Midbrain (tissue), 1 donor: ENCODE data around the gene CLSTN2.

Experiments
- DNase-seq: peaks from one replicate; lab custom pipeline; 2025; lab: John Stamatoyannopoulos, UW

CLSTN2 gene

DNA sequence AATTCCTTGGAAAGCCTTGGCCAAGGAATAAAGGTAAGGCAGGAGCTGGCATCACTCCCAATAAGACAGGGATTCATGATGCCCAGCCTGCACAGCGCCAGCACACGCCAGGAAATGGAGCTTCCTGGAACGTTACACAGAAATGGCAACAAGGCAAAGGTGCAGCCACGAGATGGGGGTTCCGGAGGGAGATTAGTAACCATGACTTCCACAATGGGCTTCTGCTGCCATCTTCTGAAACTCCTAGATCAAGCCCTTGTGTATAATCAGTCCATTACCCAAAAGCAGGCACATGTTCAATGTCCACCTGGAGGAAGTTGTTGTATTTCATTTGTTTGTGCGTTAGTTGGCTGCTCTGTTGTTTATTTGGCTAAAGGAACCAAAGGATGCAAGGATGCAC, 611.7 kb downstream of the CLSTN2 start:
- no peak for DNase-seq

DNA sequence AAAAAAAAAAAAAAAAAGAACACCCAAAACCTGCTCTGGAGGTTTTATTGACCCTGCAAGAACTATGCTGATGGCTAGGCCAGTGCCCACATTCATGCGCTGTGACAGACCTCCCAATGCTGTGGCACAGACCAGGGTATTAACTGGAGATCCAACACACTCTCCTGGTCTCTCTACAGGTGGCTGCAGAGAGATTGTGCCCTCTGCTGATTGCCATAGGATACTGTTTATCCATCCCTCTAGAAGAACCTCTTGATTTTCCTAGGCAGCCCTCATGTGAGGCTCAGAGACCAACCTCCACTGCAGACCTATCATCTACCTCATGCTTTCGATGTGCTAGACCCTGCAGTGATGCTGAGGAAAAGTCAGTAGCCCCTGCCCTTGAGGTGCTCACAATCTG, 617.4 kb downstream of the CLSTN2 start:
- no peak for DNase-seq

DNA sequence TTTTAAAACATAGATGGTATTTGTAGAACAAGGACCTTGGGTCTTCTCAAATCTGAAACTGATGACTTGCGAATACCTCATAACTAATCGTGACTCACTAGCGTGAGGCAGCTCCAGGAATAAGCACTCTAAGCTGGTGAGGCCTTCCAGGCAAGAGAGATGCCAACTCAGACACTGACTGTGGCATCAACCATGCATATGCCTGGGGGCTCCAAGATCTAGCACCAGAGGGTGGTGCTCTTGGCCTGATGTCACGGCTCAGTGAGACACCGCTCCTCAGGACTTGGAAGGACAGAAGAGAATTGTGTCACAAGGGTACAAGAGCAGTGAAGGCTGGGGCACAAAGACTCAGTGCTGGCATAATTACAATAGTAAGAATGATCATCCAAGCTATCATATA, 617.9 kb downstream of the CLSTN2 start:
- DNase-seq: no peak

DNA sequence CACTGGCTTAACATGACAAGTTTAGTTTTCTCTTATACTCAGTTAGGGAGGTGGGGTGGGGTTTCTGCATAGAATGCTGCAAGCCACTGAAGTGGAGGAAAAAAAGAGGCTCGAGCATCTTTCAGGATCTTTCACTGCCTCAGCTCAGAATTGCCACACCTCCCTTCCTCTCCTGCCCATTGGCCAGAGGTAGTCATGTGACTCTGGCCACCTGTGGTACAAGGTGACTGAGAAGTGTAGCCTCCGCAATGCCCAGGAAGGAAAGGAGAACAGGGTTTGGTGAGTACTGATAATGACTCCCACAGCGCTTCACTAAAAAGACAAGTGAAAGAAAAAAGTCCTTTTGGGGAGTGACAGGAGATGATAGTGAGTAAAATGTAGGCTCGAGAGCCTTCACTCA, 618.6 kb downstream of the CLSTN2 start:
- no peak for DNase-seq

DNA sequence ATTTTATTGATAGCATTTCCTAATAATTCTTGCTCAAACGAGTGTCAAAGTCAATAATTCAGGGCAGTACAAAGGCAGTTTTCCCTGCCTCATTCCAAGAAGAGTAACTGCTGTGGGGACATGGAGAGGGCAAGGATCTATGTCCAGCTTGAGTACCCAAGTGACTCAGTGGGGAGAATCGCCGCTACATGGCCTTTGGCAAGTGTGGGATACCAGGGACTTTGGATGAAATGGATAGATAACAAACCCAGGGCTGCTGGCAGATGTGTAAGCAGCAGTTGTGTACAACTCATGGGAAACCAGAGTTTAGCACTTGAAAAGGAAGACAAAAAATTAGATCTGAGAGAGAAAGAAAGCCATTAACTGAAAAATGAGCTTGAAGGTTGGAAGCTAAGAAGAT, 620.7 kb downstream of the CLSTN2 start:
- DNase-seq: no peak

DNA sequence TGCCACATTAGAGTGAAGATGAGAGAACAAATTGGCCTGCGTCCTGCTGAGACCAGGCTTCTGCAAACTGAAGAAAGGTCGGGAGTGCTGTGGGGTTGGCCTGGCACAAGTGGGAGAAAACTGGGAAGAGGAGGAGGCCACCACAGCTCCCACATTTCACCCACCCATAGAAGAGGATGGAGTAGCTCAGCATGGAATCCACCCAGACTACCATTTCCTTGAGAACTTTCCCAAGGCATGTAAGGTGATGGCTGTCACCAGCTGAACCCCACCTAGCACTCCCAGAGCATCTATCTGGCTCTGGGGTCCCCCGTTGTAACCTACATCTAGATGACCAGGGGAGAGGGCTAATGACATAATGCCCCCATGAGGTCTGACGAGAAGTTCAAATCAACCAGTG, 622.5 kb downstream of the CLSTN2 start:
- no peak for DNase-seq

DNA sequence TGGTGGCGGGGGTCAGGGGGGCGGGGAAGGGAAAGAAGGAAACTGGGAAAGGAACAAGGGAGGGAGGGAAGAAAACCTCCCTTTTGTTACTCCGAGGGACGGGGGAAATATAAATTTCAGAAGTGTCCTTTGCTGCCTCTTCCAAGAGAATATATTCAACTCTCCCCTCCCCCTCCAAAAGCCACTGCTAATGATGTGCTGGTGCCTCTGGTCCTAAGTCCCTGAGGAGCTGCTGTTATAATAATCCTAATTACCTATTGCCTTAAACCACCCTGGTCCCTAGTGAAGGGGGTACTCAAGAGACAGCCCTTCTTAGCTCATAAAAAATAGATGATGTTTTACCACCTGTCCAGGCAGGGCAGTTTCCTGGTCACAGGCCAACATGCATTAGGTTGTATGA, 624.6 kb downstream of the CLSTN2 start:
- no peak for DNase-seq

DNA sequence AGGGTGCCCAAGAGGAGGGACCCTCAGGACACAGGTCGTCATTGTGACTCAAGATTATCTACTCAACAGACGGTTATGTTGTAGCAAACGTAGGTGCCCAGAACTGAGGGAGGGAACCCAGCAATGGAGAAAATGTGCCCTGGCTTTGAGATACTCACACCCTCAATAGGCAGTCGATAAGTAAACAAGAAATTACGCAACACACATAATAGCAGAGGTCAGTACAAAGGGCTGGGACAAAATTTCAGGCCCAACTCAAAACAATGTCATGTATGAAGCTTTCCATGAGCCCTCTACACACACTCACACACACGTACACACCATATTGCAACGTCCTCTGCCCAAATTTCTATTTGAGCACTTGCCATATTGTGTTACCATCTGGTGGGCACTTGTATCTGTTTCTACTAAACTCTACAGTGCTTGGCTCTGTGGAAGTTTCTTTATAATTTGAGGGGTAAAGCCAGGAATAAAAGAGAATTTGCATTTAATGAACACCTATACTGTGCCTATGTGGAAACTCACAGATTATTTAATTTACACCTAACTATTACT, 628.3 kb downstream of the CLSTN2 start:
- DNase-seq: no peak

DNA sequence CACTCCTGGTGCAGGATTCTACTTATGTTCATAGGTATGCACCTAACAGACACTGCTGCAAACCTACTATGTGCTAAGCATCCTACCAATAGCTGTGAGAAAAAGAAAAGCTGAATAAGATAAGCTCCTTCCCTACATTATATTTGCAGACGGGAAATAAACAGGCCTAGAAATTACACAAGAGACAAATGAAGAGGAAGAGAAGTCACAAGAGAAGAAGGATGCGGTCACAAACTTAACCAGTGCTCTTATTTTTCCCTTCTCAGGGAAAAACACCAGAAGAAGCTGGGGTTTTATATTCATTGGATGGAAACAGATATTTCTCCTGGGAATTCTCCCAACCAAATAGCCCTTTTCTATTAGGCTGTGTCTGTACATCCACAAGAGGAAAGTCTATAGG, 633.1 kb downstream of the CLSTN2 start:
- no peak for DNase-seq

DNA sequence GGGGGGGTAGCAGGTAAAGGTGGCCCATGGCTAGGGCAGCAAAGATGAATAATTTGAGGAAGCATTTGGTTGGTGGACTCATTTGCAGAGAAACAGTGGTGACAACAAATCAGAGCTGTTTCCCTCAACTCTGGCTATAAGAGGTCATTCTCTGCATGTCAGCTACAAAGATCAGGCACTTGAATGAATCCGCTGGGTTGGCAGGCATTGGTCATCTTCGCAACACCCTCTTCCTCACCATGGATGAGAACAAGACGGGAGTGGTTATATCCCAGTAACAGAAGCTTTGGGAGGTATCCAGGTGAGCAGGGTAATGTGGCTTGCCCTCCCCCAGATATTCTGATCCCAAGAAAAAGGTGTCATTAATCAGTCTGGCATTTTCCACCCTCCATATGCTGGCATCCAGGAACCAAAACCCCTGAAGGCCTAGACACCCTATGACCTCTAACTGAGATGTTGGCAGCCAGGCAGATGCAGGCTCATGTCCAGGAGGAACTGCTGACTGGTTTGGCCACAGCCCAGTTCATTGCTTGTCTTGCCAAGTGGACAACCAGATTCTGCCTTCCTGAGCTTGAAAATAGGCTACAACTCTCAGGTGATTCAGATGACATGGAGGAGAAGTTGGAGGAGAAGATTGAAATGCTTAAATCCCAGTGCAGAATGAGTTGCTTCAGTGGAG, 634.0 kb downstream of the CLSTN2 start:
- DNase-seq: peak; percentile 15

DNA sequence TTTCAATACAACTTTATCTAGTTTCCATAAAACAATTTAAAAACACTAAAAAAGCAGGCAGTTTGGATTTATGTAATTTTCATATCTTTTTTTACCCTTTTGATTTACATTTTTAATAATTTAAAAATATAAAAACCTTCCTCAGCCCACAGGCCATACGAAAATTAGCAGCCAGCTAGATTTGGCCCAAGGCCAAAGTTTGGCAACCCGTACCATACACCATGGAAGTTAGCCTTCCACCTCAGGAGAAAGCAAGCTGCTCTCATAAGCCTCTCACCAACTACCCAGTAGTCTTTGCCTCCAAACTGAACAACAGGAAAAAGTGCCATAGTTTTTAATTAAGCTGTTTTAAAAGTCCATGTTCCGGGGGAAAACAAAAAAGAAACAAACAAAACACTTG, 635.6 kb downstream of the CLSTN2 start:
- no peak for DNase-seq

DNA sequence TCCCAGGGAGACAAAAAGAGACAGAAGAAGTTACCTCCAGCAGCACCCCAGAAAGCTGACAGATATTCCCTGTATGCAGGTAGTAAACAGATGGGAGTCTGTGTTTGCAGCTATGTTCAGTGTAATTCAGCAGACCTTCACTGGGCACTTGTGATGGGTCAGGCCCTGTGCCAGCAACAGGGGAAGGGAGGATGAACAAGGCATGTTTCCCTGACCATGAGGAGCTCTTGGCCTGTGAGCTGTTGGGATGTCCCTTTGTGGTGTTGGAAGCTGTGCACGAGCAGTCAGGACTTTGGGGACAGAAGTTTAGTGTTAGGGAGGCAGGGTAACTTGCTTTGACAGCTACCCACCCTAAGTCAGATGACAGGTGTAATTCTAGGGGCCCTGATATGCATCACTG, 636.9 kb downstream of the CLSTN2 start:
- no peak for DNase-seq

DNA sequence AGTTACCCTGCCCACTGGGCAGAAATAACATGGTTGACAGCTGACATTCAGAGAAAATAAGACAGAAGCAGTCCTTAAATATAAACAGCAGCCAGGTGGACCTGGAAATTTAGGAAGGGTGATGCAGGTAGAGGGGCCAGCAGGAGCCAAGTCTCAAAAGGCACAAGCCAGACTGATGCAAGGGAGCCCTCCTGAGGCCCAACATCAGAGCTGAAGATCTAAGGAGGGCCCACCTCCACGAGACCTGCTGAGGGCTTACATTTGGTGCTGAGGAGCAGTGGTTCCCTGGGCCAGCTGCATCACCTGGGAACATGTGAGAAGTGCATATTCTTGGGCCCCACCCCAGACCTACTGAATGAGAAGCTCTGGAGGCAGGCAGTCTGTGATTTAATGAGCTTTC, 637.3 kb downstream of the CLSTN2 start:
- DNase-seq: no peak

DNA sequence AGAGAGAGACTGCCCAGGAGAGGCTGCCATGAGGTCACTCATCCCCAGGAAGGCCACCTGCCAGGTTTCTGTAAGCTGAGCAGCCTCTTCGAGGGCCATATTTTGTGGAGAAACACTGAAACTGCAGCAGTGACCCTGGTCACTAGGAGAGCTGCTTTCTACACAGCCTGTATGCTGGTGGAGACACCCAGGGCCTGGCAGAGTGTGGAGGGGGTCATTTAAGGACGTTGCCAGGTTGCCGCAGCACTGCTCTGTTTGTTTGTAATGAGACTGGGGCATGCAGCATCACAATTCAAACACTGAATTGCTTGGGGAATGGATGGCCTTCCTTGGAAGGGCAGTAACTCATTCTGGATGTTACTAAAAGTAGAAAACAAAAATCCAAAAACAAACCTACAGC, 638.0 kb downstream of the CLSTN2 start:
- DNase-seq: no peak

DNA sequence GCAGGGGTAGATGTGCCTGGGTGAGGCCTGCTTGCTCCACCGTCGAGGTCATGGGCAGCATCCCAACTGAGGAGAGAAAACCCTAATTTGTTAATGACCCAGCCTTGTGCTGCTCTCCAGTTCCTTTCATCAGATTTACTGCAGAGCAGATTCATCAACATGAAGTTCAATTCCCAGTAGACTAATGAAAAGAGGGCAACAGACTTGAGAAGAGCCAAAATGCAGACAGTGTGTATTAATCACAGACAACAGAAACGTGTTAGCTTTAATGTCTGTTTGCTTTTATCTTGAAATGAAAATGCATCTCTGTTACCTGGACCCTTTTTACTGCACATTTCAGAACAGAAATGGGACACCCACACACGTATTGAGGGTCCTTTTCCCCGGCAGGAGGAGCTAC, 639.4 kb downstream of the CLSTN2 start:
- DNase-seq: no peak

DNA sequence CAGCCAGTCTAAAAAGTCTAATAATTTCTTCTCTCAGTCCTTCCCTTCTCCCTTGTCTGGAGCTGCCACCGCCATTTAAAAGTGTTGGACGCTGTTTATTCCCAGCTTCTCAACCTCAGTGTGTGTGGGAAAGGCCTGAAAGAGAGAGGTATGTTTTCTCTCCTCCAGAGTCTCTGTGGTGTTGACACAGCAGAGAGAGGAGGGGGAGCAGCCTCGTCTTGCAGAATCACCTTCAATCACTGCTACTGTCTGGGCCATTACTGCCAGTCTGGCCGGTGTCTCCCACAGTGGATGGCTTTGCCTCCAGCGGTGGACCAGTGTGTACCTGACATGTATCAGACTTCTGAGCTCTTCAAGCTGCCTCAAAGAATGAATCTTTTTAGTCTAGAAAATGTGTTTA, 641.5 kb downstream of the CLSTN2 start:
- DNase-seq: no peak

DNA sequence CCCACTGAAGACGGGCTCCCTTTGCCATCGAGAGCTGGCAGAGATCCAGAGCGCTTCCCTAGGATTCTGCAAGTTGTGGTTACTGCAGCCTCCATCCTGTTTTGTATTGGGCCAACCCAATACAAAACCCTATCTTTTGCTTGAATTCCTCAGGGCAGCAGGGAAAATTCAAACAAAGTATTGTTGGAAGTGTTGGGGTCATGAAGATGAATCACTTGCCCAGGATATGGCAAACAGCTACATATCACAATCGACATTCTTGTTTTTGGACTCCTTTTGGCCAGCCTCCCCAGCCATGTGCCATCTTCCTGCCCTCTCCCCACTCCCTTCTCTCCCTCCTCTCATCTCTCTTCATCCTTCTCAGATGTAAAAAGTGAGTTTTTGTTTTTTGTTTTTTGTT, 642.9 kb downstream of the CLSTN2 start:
- no peak for DNase-seq

DNA sequence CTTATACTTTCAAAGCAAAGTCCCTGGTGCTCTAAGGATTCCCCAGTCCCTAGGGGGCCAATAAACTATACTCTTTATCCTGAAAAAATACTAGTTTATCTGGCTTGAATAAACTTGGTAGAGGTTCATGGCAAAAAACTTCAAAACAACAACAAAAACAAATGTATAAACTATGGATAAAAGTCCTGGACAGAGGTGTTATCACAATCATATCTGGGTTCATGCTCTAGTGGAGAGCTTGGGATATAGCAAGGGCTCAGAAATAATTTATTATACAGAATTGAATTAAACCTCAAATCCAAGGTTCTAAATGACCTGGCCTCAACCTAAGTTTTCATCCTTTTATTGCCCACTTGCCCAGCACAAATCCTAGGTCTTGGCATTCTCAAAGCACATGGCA, 644.3 kb downstream of the CLSTN2 start:
- no peak for DNase-seq

DNA sequence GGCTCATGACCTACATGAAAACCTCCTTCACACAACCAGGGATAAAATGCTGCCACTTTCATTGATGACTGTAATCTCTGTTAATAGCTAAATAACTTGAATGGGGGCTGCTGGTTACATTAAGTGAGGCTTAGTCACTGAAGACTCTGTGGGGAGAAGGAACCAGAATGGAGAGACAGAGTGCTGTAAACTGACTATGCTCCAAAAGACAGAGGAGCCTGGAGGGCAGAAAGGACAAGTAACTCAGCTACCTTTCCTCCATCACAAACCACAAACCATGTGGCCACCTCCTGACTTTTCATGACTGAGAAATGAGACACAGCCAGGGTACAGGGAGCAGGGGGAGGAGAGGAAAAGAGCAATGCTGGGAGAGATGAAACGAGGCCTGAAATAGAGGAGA, 645.8 kb downstream of the CLSTN2 start:
- no peak for DNase-seq

DNA sequence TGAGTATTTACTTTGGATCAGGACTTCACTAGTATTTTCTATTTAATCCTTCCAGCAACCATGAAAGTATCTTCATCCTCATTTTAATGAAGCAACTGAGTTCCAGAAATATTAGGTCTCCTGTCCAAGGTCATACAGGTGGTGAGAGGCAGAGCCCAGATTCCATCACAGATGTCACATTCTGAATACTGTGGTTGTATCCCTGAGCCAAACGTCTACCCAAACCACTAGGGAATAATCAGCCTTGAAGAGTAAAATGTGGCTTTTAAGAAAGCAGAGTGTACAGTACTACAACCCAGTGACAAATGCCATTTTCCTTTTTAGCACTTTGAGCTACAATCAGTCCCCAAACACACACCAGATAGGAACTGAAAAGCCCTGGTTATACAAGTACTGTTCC, 649.6 kb downstream of the CLSTN2 start:
- no peak for DNase-seq

DNA sequence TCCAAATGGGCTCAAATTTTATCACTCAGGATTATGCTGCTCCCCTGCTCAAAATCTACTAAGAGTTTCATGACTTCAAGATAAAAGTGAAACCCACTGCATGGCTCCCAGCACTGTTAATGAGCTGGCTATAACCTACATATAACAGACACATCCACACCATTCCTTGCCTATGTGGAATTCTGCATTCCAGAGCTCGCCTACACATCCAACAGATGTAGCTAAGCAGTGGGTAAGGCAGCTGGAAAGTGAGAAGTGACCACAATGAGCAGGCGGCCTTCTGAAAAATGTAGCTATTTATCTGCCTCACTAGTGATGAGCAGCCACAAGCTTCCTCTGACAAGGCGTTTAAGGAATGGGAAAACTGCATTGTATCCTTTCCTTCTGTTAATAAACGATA, 650.8 kb downstream of the CLSTN2 start:
- no peak for DNase-seq

DNA sequence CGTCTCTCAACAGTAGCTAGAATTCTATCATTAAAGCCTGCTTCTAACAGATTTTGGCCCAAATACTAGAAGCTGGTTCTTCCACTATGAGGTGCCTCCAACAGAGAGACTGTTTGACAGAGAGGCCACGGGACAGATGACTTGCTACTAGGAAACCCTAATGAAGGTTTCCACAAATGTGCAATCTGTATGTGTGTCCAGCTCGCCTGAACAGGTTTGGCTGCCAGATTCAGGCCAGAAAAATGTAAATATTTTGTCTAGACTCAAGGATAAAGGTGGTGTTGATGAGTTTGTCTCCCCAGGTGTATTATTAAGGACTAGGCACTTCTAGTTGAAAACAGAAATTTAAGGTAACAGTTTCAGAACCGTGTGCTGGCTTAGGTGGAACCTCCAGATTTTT, 651.3 kb downstream of the CLSTN2 start:
- no peak for DNase-seq

DNA sequence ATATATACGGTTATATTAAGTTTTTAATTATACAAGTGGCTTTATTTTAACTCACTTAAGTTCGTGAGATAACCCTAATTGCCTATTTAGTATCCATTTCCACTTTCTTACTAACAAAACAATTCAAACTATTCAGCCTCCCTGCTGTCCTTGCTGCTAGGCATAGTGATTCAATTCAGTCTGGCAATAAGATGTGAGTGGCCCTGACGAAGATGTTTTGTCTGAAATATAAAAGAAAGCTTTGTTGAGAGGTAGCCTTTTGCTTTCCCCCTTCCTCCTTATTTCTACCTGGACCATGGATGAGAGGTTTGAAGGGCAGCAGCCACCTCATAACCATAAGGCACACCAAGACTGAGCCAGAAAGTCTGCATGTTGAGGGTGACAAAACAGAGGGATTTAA, 653.6 kb downstream of the CLSTN2 start:
- DNase-seq: no peak

DNA sequence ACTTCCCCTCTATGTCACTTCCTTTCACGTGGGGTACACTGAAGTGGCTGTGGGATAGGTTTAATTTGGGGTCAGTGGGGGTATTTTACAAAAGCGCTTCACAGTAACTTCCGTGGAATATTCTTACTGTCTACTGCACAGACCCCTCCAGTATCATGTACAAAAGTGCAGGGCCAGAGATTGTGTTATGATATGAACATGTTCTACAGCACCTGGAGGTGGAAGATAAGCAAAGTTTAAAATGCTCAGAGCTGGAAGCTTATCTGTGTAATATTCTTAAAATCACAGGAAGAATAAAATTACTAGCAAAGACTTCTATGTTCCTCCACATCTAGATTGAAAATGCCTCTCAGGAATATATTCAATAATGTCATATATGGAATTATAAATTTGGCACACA, 658.8 kb downstream of the CLSTN2 start:
- DNase-seq: no peak
